ENCODE data around the gene CNDP1.

- TF ChIP-seq REST (IDR thresholded peaks at IDR 0.05; ENCODE audit: insufficient read depth in 1 of 2, low read depth in 2 of 2, low read length in 2 of 2) (no peak), TAF1 (IDR thresholded peaks at IDR 0.05; ENCODE audit: borderline replicate concordance, insufficient read depth, low read length) (no peak), POLR2AphosphoS5 (IDR thresholded peaks at IDR 0.05; ENCODE audit: low read depth, low read length) (no peak)
These were observed 70.1 kb downstream of the CNDP1 start for GRCh38 chr18:74604361-74604760.

All from PFSK-1 (cell line).